ENCODE measurements around the gene STC2.
A peak's percentile ranks its signal among the peaks of the same experiment; 100 is the strongest.

Gene STC2

DNA sequence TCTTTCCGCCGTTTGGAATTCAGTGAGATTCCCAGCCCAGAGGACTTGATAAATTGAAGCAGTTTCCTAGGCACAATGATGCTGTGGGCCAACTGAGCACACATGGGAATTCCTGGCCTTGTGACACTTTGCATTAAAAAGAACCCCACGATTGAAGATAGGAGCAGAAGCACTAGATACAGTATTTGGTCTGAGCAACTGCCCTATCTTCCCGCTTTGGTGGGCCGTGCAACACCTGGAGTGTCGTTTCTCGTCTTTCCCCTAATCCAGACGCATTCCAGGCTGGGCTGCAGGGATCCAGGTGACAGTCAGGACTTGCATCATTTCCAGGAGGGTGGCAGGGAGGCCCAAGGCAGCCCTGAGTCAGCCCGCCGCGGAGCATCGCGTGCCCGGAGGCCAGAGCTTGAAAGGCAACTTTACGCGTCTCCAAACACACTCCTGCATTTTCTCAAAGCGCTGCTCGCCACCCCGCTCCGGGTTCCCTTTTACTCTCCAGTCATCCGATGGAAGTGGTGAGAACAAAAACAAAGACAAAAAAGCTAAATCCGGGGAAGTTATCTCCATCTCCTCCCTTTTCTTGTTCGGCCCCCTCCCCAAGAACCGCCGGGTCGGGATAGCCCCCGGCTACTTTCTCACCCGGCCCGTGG lies 753 bp upstream of the STC2 start:
- peak; percentile 97 for DNase-seq

GRCh38 chr5:173327084-173327947 lies 898 bp downstream of the STC2 start:
- DNase-seq, result peak; percentile 71

GRCh38 chr5:173326501-173326960 lies 1.7 kb downstream of the STC2 start:
- DNase-seq, result no peak

DNA sequence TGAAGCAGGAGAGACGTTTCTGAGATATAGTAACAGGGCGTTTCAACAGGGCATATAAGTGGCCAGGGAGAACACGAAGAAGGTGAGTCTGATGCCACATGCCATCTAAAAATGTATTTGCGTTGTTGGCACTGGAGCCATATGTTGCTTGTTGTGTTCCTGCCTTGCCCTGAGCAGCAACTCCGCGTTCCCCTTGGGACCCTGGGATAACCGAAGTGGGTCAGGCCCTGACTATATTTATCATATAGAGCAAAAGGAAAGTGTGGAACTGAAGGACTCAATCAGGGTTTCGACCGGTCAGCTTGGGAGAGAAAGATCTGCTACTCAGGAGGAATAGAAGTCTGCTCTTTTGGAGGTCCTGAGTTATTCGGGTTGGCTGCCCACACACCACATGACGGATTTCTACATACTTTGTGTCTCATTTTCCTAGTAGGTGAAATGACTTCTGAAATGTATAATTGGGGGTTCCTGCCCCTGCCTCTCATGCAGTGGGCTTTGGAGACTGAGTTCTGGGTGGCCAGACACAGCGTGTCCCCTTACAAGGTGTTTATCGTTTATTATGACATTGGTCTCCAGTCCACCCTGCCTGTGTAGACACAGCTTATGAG lies 3.0 kb downstream of the STC2 start:
- DNase-seq, result no peak

- no peak for DNase-seq
Measured at GRCh38 chr5:173324115-173325001, 3.9 kb downstream of the STC2 start.

- DNase-seq, result no peak
Measured at GRCh38 chr5:173323799-173324114, 4.5 kb downstream of the STC2 start.

DNA sequence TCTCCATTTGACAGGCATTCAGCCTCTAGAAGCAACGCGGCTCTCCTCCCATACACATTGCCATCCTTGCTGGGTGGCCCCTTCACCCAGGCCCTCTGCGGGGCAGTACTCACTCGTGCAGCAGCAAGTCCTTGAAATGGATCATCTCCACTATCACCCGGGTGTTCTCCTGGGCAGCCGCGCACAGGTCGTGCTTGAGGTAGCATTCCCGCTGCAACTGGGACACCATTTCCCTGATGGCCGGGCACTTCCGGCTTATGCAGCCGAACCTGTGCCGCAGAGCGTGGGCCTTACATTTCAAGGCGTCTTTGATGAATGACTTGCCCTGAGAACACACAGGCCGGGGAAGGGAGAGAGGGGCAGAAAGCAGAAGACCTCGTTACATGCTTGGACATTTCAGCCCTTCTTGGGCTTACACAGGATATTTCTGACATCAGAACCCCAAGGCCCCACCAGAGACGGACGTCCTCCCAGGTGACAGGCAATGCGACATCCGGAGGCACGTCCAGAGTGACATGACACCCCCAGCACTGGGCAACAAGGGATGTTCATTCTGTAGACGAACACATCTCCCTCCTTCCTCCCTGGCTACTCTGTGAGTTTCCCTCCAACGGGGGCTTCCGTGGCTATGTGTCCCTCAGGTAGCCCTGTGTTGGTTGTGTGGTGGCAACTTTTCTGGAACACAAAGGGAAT lies 5.0 kb downstream of the STC2 start:
- no peak for DNase-seq

DNA sequence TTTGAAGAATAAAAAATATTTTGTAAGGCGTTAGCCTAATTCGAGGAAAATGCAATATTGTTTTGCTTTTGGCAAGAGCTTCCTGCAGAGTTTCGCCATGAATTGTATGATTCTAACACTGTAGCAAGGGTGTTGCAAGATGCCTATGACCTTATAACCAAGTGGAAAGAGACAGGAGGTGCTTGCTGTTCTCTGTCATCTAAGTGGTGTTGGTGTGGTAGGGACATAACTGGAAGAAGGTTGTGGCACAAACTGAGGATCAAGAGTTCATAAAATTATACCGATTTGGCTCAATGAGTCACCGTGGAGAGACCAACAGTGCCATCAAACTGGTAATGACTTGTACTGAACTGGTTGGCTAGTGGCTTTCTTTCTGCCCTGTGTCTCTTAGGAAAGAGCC lies 6.3 kb downstream of the STC2 start:
- DNase-seq, result no peak

- DNase-seq, result no peak
Measured at GRCh38 chr5:173320259-173320658, 8.0 kb downstream of the STC2 start.

- no peak for DNase-seq
Measured at GRCh38 chr5:173319646-173320045, 8.6 kb downstream of the STC2 start.

DNA sequence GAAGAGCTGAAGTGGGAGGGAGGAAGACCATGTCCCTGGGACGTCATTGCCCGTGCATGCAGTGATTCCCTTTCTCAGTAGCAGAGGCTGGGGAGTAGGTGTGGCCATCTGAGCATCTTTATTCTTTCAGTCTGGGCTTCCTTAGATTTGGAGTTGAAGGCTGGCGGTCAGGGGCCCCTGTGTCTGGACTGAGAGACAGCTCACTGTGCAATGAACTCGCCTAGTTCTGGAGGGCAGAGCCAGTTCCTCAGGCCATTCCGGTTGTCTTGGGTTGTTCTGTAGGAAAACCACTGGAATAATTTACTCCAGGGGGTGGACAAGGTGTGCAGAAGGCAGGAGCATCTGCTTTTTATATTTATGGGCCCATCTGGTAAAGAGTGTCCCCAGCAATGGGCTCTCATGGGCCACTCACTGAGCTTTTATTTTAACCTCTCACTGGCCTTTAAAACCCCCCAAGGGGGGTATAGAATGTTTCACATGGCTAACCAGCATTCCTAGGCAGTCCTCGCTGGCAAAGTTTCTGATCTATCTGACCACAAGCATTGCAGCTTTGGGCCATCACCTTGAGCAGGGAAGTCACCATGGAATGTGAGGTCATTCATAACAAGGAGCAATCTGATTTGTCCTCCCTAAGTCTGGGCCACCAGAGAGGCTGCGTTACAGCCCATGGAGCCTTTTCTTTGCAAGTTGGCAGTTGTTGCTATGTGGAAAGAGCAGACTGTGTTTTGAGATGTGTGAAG lies 9.2 kb downstream of the STC2 start:
- DNase-seq, result no peak

DNA sequence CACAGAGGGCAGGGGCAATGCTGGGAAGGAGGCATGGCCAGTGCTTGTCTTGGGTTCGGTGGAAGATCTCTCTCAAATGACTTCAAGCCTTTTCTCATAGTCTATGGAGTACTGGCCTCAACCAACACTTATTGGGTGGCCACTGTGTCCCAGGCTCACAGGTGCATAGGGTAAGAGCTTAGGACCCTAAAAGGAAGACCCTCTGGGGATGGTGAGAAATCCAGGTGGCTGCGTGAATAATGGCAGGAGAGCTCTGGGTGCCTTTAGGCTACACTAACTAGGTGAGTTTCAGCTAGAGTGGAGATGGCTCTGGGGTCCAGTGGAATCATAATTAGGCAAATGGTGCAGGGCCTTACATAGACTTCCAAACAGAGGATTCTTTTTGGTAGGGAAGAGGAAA lies 9.9 kb downstream of the STC2 start:
- DNase-seq, result no peak

DNA sequence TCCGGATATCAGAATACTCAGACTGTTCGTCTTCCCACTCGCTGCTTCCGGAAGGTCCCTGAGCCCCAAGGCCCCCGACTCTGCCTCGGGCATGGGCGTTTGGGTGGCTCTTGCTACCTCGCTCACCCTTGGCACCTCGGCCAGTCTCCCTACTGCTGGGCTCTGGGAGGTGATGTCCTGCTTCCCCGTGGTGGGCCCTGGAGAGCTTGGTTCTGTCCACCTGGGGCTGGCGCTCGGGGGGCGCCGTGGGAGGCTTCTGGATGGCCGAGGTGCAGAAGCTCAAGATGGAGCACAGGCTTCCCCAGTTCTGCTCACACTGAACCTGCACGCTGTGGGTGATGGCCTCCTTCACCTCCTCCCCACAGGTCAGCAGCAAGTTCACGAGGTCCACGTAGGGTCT lies 10.4 kb downstream of the STC2 start:
- no peak for DNase-seq

- no peak for DNase-seq
Measured at GRCh38 chr5:173317091-173317730, 11.0 kb downstream of the STC2 start.

GRCh38 chr5:173316339-173317020 lies 11.7 kb downstream of the STC2 start:
- DNase-seq, result no peak

GRCh38 chr5:173315495-173316338 lies 12.5 kb downstream of the STC2 start:
- DNase-seq, result peak; percentile 91

DNA sequence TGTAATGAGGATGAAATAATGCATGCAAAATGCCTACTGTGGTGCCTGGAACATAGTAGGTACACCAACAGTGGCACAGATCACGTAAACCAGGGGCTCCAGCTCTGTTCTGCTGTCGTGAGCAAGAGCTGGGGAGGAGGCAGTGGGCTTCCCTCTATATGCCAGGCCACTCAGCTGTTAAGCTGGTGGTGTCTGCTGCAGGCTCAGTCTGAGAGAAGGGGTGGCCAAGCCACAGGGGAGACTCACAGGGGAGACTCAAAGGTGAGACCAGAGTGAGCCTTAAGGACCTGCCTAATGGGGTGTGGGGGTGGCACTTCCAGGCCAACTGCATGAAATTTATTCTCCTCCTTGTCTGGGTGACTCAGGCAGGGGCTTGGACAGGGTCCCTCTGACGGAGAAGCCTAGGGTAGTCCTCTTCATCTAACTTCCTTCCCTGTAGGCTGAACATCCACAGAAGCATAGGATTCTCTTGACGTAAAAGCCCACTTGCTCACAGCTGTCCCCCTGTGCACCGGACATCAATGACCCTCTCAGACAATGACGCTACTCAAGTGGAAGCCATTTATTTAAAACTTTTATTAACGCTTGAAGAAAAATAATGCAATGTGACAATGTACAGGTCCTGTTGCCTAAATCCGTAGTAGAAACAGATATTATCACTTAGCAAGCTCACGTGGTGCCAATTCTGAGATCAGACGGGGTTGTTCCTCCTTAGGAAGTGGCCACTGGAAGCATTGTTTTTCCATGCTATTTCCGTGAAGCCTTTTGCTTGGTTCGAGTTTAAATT lies 13.9 kb downstream of the STC2 start:
- DNase-seq, result no peak

DNA sequence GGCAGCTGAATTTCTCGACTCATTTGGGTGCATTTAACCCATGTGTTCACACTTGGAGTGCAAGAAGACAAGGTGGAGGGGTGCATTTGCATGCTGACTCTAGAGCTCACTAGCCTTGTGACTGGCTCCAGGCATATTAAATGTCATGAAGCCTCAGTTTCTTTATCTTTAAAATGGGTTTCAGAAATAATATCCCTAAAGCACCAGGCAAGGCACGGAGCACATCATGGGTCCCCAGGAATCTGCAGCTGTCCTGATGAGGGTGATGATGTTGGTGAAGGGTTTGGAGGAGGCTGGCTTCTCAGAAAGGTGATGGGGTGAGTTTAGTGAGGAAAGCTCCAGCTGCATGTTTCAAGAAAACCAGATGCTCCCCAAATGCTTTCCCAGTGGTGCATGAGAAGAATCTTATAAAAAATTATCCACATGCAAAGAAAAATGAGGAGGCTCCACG lies 14.8 kb downstream of the STC2 start:
- DNase-seq, result no peak

- no peak for DNase-seq
Measured at GRCh38 chr5:173312821-173313220, 15.4 kb downstream of the STC2 start.

All from islet precursor cell (in vitro differentiated cells).